OCI-M1 (cell line): ENCODE measurements around the gene CD248.

ENCODE experiments used
- DNase-seq: peaks from one replicate; lab custom pipeline; 2025; lab: John Stamatoyannopoulos, UW

Gene CD248

DNA sequence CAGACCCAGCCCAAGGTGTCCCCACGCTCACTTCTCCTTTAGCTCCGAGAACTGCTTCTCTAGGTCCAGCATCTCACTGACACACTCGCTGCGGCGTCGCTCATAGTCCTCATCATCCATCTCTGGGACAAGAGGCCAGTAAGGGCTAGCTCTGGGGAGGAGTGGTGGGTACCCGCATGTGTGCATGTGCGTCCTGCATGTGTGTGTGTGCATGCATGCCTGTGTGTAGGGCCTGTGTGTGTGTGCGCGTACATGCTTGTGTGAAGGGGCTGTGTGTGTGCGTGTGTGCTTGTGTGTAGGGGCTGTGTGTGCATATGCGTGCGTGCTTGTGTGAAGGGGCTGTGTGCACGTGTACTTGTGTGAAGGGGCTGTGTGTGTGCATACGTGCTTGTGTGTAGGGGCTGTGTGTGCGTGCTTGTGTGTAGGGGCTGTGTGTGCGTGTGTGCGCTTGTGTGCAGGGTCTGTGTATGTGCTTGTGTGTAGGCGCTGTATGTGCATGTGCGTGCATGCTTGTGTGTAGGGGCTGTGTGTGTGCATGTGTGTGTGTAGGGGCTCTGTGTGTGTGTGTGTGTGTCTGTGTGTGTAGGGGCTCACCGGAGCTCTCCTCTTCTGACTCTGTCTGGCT, 24.8 kb upstream of the CD248 start:
- DNase-seq: no peak

DNA sequence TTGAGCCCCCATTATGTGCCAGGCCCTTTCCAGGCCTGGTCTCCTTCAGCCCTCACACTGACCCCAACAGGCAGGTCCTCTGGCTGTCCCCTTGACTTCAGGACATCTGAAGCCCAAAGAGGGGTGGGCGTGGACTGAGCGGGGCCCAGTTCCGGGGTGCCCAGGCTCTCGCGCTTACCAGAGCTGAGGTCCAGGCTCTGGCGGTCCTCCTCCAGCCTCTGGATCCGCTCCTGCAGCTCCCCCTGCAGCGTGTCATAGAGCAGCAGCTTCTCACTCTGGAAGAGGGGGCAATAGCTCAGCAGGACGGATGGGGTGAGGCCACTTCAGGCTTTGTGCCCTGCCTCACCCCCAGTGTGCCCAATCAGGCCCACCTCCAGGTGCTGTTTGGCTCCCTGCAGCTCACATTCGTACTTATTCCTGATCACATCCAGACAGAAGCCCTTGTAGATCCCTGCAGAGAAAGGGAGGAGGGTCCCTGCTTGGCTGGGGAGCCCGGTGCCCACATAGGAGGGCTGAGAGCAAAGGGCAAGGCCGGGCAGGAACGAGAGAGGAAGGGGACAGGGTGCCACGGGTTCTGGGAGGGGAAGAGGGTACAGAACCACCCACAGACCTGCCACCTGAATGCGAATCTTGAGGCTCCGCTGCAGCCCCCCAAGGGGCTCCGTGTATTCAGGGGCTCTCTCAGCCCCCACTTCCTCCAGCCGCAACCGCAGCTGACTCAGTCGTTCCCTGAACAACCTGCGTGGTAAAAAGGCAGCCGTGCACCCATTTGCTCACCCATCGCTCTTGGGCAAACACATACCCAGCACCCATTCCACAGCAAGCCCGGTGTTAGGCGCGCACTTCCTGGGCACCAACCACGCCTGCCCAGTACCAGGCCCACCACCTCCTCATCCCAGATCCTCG, 24.0 kb upstream of the CD248 start:
- no peak for DNase-seq

DNA sequence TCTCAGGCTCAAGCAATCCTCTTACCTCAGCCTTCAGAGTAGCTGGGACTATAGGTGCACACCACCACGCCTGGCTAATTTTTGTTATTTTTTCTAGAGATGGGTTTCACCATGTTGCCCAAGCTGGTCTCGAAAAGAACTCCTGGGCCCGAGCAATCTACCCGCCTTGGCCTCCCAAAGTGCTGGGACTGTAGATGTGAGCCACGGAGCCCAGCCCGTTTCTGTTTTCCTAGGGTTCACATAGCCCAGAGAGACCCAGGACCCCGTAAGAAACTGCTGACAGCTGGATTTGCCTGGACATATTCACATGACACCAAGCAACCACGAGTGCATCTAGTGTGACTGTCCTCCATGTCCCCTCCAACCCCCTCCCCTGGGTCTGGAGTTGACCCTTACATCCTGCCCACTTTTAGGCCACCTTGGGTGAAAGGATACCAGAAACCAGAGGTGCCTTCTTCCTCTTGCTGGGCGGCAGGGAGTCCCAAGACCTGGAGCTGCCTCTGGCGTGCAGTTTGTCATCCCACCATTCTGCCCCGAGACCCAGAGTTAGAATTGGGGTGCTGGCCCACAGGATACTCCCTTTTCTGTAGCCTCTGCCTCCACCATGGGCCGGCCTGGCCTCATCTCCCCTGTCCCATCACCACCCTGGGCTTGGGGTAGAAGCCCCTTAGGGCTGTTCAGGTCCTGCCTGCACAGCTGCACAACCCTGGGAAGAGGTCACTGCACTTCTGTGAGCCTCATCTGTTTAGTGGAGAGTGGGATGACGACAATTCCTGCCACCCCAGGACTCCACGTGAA, 23.0 kb upstream of the CD248 start:
- DNase-seq: no peak

DNA sequence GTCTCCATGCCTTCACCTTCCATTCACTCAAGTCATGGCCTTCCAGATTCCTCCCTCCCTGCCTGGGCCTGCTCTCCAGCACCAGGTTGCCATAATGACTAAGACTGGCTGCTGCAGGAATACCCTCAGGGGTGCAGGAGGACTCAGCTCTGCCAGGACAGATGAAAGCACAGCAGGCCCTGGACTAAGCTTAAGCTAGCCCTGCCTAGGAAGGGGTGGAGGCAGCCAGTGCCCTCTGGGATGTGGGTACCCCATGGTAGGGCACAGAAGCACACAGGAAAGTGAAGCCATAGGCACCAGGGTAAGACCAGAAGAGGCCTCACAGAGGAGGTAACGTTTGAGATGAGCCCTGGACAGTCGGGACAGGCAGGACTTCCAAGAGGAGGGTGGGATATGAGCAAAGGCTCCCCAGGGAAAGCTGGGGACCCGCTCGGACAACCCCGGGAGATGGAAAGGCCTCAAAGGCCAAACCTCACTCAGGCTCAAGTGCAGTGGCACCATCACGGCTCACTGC, 22.4 kb upstream of the CD248 start:
- no peak for DNase-seq

DNA sequence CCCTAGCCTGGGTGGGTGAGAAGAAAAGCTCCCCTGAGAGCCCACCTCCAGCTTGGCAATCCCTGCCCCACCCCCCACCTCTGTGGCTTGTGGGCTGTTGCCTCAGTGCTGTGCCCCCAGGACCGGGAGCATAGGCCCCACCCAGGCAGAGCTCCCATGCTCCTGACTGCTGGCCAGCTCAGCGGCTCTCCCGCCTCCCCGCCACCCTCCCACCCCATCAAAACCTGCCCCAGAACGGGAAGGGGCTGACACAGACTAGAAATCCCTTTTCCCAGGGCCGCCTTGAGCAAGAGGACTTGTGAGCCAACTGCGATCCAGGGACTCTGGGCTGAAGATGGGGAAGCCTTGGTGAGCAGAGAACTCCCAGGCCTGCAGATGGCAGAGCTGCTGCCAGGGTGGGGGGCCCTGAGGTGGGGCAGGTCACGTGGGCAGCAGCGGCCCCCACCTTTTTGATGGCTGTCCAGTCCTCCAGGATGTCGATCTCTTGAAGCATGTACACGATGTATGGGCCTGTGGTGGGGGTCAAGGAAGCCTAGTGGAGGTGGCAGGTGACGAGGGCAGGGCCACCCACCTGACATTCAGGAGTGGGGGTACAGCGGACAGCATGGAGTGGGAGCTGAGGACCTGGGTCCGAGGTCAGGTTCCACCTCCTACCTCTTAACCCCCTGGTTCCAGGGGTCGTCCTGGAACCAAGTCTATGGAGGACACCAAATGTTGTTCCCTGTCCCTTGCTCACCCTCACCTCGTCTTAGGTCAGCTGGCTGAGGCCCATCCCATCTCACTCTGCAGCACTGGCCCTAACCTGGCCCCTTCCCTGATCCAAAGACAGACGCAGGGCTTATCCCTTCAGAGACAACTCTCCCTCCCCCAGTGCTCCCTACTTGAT, 21.7 kb upstream of the CD248 start:
- no peak for DNase-seq

DNA sequence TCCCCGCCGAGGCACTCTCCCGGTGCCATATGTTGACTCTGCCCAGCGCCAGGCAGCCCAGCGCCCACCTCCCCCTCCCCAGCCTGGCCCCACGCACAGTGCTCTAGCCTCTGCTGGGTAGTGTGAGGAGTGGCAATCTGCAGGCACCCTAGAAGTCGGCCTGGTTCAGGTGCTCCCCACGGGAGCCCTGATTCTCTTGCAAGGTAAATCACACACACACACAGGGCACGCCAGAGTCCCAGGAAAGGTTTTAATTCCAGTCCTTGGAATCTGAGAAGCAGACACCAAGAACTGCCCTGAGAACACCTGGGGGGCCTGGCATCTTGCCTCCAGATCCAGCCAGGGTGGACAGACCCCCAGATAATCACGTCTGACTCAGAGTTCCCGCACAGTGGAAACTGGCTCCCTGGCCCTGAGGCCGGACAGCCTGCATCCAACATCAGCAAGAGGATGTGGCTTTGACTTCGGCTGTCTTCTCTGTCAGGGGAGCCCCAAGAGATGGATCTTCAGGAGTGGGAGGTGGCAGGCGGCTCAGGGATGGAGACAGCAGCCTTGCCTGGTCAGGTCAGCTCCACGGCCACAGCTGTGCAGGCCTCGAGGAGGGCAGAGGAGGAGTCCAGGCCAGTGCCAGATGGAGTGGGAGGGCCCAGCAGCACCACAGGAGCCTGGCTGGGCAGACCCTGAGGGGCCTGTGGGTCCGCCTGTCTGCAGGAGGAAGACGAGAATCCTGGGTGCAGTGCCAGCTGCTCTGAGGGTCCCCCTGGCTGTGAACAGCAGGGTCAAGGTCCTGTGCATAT, 20.5 kb upstream of the CD248 start:
- no peak for DNase-seq

DNA sequence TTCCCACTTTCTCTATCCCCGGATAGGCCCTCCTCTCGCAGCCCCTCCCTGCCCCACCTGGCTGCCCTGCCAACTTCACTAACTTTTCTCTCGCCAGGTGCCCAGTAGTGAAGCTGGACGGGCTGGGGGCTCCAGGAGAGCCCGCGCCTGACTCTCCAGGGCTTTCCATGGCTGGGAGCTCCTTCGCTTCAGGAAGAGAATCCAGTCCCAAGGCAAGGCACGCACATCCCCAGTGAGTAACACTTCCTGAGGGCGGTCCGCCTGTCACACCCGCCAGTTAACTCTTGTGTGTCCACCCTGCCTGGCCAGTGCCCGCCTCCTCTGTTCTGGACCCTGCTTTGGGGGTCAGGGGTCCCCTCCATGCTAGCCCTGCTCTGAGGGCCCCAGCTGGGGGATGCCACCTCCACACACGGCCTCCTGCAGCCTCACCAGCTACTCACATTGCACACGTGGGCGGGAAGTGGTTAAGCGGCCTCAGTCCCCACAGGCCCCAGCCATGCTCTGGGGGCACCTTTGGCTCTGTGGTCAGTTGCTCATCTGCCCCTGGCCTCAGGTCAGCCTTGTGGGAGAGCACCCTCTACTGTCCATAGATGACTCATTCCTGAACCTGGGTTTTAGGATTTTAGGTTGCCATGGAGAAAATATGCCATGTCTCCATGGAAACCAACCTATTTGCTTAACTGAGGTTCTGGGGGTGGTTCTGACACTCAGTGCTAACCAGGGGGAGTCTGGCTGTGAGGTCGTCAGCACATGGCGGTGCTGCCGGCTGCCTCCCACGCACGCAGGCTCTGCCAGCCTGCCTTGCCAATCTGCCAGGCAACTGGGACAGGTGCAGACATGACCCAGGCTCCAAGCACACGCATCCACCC, 19.6 kb upstream of the CD248 start, which contains the start of gene RIN1:
Gene RIN1, minus strand, starts transcription at position 201 of the 869 bp plus-strand sequence. Its CDS starts 32 bp downstream, at position 169.
- DNase-seq: peak; percentile 71

DNA sequence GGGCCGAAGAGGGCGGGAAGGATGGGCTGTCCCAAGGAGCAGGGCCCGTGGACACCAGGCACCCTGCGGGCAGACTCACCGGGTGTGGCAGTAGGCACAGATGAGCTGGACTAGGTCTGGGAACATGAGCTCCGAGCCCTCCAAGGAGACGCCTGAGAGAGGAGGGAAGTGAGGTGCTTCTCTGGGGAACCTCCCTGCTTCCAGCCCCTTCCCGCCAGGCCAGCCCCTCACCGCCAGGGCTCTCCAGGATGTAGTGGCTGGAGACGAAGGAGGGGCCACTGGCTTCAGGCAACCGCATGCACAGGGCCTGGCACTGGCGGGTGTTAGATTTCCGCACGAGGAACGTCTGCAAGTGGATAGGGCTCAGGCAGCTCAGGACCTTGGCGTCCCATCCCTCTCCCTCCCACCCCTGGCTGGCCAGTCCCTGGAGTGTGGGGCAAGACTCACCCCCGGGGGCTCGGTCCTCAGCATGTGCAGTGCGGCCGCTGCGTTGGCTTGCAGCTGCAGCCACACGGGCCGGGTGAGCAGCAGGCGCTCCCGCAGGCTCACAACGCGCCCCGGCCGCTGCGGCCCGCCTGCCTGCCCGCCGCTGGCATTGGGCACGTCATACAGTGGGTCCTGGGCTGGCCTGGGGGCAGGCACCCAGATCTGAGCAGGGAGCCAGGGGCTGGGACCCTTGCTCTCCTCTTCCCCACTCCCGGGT, 18.8 kb upstream of the CD248 start:
- no peak for DNase-seq

DNA sequence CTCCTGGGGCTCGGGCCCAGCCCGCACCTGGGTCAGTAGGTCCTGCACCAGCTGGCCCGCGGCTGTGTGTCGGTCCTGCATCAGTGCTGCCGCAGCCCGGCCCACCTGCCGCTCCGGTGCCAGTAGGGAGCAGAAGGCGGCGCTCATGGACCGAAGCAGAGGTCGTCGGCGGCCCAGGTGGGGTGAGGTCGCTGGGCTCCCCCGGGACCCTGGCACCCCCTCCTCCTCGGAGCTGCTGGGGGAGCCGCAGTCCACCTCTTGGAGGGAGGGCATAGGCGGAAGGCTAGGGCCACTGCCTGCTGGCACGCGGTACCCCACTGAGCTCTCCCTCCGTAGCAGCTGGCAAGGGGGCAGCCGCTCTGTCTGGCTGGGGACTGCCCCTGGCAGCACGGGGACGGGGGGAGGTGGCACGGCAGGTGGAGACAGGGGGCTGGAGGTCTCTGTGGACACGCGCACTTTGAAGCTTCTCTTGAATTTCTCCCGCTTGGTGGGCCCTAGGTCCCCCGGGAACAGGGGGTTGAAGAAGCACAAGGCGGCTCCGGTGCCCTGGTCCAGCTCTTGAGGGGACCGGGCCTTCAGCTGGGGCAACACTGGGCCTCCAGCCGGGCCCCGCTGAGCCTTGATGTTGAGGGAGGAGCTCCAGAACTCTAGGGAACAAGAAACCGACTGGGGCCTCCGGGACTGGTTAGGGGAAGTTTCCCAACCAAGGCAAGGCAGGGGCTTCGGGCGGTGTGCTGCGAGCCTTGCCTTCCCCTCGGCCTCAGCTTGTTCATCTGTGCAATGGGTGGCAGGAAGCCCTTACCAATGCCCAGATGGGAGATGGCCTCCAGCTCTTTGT, 18.0 kb upstream of the CD248 start:
- no peak for DNase-seq

DNA sequence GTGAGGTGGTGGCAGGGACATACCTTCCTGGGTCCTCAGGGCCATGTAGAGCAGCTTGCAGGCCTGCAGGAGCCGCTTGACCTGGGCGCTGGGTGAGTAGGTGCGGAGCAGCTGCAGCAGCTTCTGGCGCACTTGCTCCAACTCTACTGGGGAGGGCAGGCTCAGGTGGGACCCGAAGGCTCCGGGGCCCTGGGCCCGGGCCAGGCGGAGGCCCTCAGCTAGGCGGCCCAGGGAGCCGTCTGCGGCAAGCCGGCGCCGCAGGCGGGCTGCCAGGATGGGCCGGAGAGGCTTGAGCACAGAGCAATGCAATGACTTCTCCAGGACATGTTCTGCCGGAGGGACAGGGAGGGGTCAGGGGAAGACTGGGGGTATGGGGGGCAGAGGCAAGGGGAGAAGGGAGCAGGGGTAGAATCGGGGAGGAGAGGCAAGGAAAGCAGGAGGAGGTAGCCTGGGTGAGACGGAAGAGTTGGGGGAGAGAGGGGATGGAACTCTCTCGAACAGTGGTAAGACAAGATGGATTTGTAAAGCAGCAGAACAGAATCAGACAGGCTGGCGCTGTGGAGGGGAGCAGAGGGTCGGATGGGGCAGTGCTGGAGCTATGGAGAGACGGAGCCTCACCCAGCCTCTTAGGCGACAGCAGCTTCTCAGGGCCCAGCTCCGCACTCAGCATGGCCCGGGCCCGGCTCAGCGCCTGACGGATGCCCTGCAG, 17.2 kb upstream of the CD248 start:
- DNase-seq: no peak

DNA sequence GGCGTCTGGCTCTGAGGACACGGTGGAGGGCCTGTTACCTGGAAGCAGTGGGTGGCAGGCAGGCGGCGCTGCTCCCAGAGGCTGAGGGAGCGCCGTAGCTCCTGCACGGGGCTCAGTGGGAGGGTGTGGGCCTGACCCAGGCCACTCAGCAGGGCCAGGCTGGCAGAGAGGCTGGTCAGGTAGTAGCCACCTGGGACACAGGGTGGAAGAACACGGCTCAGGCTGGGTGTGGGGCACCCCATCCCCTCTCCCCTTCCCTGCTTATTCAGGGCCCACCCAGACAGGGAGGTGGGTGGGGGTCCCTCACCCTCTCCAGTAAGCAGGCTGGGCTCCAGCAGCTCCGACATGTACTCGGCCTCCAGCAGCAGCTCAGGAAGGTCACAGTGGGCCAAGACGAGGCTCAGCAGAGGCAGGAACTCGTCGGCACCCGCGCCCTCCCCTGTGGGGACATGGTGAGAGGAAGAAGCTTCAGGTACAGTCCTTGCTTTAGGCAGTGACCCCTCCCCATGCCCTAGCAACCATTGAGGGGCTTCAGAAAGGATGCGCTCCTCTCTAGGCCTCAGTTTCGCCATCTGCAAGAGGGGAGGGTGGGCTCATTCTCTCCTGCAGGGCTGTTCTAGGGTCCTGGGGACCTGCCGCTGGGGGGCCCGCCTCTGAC, 16.5 kb upstream of the CD248 start:
- DNase-seq: no peak

DNA sequence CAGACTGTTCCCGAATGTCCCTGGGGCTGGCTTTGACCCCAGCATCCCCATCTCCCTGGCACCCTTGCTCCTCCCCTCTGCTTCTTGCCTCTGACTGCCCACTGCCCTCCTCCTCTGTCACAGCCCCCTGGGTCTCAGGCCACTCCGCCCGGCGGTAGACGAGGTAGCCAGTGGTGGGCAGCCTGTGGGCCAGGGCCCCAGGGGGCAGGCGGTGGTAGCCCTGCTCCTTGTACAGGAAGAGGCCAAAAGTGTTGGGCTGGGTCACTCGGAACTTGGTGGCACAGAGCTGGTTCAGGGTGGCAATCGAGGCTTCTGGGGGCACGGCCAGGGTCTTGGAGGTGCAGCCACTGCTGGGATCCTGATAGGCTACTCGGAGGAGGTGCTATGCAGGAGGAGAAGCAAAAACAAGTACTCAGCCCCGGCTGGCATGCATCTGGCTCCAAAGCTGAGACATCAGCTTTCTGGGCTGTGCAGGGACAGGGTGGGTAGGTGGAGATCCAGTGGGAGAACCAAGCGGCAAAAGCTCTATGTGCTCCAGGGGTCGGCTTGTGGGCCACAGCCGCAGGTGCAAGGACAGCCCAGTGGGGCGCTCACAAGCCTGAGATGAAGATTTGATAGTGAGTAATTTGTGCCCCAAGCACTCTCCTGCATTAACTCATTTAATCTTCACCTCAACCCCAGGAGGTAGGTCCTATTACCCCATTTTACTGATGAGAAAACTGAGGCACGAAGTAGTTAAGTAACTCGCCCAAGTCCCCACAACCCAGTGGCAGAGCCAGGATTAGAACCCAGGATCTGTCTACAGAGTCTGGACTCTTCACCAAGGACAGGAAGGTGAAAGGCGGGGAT, 15.8 kb upstream of the CD248 start:
- no peak for DNase-seq

DNA sequence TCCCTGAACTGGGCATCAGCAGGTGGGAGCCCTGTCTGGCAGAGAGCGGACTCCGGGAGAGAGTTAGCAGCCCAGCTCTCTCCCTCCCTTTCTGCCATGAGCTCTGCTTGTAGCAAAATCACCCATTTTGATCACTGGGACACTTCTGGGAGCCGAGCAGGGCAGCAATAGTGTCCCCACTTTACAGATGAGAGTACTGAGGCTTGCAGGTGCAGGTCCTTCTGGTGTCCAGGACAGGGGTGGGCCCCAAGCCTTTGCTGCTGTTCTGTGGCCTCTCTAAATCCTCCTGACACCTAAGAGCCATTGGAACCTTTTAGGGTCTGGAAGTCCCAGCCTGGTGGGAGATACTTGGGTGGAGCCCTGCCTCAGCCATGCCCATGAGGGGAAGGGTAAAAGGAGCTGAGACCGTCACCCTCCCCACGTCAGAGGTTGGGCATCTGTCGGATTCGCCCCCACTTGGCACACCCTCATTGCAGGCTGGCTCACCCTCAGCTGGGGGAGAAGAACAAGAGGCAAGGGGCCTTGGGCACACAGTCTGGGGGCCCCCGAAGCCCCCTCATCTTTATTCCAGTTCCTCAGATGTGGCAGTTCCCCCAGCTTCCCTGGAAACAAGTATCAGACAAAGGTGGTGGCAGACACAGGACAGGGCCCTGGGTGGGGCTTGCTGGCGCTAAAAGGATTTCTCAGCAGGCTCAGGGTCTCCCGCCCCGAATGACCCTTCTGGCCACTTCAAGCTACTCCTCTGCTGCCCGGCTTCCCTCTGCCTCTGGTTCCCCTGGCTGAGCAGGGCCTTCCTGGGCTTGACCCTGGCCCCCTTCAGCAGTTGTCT, 14.9 kb upstream of the CD248 start:
- no peak for DNase-seq

DNA sequence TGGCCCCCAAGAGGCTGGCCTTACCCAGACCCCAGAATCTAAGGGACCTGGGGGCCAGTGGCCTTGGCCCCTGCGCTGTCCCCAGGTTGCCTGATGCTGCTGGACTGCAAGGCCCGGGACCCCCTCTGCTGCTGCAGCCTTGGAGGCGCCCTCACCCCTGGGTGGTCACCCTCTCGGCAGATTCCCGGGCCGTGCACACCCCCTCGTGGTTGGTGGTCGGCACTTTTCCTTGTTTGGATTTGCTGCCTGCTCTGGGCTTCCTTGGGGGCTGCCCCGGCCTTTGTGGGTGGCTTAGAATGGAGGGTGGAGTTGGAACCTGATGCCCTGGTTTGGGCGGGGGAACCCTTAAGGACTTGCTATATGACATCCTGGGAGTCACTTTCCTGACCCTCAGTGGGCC, 14.1 kb upstream of the CD248 start:
- DNase-seq: no peak

DNA sequence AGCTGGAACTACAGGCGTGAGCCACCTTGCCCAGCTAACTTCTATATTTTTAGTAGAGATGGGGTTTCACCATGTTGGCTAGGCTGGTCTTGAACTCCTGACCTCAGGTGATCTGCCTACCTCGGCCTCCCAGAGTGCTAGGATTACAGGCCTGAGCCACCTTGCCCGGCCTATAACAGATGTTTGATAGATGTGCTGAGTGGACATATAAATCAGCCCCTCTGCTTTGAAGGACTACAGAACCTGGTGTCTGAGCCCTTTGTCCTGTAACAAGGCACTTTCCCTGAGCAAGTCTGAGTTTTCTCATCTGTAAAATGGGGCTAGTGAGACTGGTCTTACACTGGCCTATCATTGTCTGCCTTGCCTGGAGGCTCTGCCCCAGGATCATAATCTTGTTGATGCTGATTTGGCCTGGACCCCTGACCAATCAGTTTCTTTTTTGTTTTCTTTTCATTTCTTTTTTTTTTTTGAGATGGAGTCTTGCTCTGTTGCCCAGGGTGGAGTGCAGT, 12.4 kb upstream of the CD248 start:
- DNase-seq: no peak
